B cell (primary cell): ENCODE data around the gene PCDHGB2.
"Not testable (repeated sequence)": the region's sequence is repeated elsewhere in the genome, so short reads cannot be mapped to it uniquely, and the experiment has no call there.

Source experiments
- EZH2 ChIP-seq: IDR thresholded peaks from 2 replicates; pipeline ENCODE4 v1.6.1; 2012; ENCODE audit warnings: borderline replicate concordance, low read depth, mild to moderate bottlenecking, moderate library complexity, low read length; ENCODE audit not compliant: insufficient read depth, poor library complexity, severe bottlenecking
- TF ChIP-seq, protein P1 (sequence below): fragments of 200-600 bp; IDR thresholded peaks from one replicate; pipeline ENCODE4 v1.8.0; 2022; ENCODE audit warnings: antibody characterized with exemption, mild to moderate bottlenecking

DNA sequence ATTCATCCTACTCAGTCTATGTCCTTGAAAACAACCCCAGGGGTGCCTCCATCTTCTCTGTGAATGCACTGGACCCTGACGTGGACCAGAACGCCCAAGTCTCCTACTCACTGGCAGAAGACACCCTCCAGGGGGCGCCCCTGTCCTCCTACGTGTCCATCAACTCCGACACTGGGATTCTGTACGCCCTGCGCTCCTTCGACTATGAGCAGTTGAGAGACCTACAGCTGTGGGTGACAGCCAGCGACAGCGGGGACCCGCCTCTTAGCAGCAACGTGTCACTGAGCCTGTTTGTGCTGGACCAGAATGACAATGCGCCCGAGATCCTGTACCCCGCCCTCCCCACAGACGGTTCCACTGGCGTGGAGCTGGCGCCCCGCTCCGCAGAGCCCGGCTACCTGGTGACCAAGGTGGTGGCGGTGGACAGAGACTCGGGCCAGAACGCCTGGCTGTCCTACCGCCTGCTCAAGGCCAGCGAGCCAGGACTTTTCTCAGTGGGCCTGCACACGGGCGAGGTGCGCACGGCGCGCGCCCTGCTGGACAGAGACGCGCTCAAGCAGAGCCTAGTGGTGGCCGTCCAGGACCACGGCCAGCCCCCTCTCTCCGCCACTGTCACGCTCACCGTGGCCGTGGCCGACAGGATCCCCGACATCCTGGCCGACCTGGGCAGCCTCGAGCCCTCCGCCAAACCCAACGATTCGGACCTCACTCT is 15.8 kb downstream of the PCDHGB2 start:
- TF ChIP-seq, protein P1, sequence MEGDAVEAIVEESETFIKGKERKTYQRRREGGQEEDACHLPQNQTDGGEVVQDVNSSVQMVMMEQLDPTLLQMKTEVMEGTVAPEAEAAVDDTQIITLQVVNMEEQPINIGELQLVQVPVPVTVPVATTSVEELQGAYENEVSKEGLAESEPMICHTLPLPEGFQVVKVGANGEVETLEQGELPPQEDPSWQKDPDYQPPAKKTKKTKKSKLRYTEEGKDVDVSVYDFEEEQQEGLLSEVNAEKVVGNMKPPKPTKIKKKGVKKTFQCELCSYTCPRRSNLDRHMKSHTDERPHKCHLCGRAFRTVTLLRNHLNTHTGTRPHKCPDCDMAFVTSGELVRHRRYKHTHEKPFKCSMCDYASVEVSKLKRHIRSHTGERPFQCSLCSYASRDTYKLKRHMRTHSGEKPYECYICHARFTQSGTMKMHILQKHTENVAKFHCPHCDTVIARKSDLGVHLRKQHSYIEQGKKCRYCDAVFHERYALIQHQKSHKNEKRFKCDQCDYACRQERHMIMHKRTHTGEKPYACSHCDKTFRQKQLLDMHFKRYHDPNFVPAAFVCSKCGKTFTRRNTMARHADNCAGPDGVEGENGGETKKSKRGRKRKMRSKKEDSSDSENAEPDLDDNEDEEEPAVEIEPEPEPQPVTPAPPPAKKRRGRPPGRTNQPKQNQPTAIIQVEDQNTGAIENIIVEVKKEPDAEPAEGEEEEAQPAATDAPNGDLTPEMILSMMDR: not testable (repeated sequence)
- not testable (repeated sequence) for TF ChIP-seq EZH2
